Measurements from ENCODE around the gene RELCH.

DNA sequence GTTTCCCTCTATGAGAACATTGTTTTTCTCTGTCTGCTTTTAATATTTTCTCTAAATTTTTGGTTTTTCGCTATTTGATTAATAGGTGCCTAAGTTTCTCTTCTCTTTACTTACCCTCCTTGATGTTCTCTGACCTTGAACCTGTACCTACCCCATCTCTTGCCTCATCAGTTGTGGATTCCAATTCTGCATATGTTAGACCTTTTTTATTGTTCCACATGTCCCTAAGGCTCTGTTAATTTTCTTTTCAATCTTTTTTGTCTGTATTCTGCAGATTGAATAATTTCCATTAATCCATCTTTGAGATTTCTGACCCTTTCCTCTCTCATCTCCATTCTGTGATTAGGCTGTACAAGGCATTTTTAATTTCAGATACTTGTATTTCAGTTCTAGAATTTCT is 23.1 kb downstream of the RELCH start:
- no peak for TF ChIP-seq POLR2AphosphoS5 (IDR thresholded peaks at IDR 0.05; ENCODE audit: low read depth, low read length)
- no peak for TF ChIP-seq POLR2A (IDR thresholded peaks at IDR 0.05; ENCODE audit: low read depth, low read length)
- no peak for TF ChIP-seq TAF1 (IDR thresholded peaks at IDR 0.05; ENCODE audit: borderline replicate concordance, low read depth, low read length)

Measured in GM12892 (cell line).